PFSK-1 (cell line): ENCODE data around the gene SPATA31D4.

Experiments used
- FOXP2 ChIP-seq: optimal IDR thresholded peaks from 2 replicates; pipeline ENCODE3; 2011; ENCODE audit warnings: borderline replicate concordance, control low read depth, inconsistent platforms; ENCODE audit not compliant: insufficient read depth; ENCODE audit errors: extremely low read length, extremely low read depth
- POLR2AphosphoS5 ChIP-seq: IDR thresholded peaks from 2 replicates; pipeline ENCODE4 v1.6.1; 2012; ENCODE audit warnings: low read depth, mild to moderate bottlenecking, control low read depth, low read length, moderate library complexity
- SIN3A ChIP-seq: IDR thresholded peaks from 2 replicates; pipeline ENCODE4 v1.6.1; 2012; ENCODE audit warnings: mild to moderate bottlenecking, low read length, moderate library complexity, borderline replicate concordance; ENCODE audit not compliant: insufficient read depth
- TAF1 ChIP-seq: IDR thresholded peaks from 2 replicates; pipeline ENCODE4 v1.6.1; 2012; ENCODE audit warnings: low read length, control low read depth, borderline replicate concordance; ENCODE audit not compliant: insufficient read depth
- TF ChIP-seq, protein P1 (sequence below), 2 experiments: IDR thresholded peaks; 2 replicates each; pipeline versions ENCODE4 v1.6.1 to v1.8.0; 2011 to 2012; ENCODE audit warnings: low read depth in 2 of 2, low read length in 2 of 2, control low read depth in 1 of 2, inconsistent platforms in 1 of 2, mild to moderate bottlenecking in 1 of 2, moderate library complexity in 1 of 2; ENCODE audit not compliant: insufficient read depth in 1 of 2

The SPATA31D4 gene

GRCh38 chr9:81969971-81970370 is 41.7 kb downstream of the SPATA31D4 start:
- TF ChIP-seq FOXP2 (no peak), SIN3A (no peak), TAF1 (no peak), POLR2AphosphoS5 (no peak)
- TF ChIP-seq, protein P1, sequence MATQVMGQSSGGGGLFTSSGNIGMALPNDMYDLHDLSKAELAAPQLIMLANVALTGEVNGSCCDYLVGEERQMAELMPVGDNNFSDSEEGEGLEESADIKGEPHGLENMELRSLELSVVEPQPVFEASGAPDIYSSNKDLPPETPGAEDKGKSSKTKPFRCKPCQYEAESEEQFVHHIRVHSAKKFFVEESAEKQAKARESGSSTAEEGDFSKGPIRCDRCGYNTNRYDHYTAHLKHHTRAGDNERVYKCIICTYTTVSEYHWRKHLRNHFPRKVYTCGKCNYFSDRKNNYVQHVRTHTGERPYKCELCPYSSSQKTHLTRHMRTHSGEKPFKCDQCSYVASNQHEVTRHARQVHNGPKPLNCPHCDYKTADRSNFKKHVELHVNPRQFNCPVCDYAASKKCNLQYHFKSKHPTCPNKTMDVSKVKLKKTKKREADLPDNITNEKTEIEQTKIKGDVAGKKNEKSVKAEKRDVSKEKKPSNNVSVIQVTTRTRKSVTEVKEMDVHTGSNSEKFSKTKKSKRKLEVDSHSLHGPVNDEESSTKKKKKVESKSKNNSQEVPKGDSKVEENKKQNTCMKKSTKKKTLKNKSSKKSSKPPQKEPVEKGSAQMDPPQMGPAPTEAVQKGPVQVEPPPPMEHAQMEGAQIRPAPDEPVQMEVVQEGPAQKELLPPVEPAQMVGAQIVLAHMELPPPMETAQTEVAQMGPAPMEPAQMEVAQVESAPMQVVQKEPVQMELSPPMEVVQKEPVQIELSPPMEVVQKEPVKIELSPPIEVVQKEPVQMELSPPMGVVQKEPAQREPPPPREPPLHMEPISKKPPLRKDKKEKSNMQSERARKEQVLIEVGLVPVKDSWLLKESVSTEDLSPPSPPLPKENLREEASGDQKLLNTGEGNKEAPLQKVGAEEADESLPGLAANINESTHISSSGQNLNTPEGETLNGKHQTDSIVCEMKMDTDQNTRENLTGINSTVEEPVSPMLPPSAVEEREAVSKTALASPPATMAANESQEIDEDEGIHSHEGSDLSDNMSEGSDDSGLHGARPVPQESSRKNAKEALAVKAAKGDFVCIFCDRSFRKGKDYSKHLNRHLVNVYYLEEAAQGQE (IDR thresholded peaks at IDR 0.05; ENCODE audit: insufficient read depth in 1 of 2, low read depth in 2 of 2, low read length in 2 of 2), result no peak

GRCh38 chr9:81971727-81972126 is 43.5 kb downstream of the SPATA31D4 start:
- TF ChIP-seq, protein P1 (IDR thresholded peaks at IDR 0.05; ENCODE audit: insufficient read depth in 1 of 2, low read depth in 2 of 2, low read length in 2 of 2), result no peak
- no peak for TF ChIP-seq TAF1
- TF ChIP-seq SIN3A, result no peak
- TF ChIP-seq POLR2AphosphoS5, result no peak
- no peak for TF ChIP-seq FOXP2

DNA sequence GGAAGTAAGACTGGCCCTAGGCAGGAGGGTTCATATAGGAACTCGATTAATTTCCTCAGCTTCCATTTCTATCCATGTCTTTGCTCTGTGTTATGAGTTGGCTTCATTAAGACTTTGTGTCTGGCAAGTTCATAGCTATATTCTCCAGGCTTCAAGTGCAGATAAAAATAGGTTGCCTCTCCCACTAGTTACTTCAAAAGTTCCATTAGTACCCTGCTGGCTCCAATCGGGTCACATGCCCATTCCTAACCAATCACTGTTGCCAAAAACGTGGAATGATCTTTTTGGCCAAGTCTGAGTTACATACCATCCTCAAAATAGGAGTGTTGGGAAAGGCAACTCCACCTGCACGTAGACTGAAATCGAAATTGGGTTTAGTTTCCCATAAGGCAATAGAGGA is 46.5 kb downstream of the SPATA31D4 start:
- TF ChIP-seq, protein P1 (IDR thresholded peaks at IDR 0.05; ENCODE audit: insufficient read depth in 1 of 2, low read depth in 2 of 2, low read length in 2 of 2), result no peak
- TF ChIP-seq FOXP2 (no peak), SIN3A (no peak), POLR2AphosphoS5 (no peak), TAF1 (no peak)

- TF ChIP-seq POLR2AphosphoS5, result no peak
- TF ChIP-seq SIN3A, result no peak
- no peak for TF ChIP-seq FOXP2
- TF ChIP-seq TAF1, result no peak
- TF ChIP-seq, protein P1 (IDR thresholded peaks at IDR 0.05; ENCODE audit: insufficient read depth in 1 of 2, low read depth in 2 of 2, low read length in 2 of 2), result no peak
Measured at GRCh38 chr9:81976351-81976750, 48.1 kb downstream of the SPATA31D4 start.

DNA sequence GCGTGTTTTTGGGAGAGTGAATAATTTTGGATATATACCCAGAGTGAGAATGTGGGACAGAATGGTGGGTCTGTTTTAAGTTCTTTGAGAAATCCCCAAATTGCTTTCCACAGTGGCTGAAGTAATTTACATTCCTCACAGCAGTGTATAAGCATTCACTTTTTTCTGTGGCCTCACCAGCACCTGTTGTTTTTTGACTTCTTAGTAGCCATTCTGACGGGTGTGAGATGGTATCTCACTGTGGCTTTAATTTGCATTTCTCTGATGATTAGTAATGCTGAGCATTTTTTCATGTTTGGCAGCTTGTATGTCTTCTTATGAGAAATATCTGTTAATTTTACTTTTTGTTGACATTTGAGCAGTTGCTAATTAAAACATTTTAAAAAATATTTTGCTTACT is 51.0 kb downstream of the SPATA31D4 start:
- no peak for TF ChIP-seq FOXP2
- TF ChIP-seq TAF1, result no peak
- TF ChIP-seq, protein P1 (IDR thresholded peaks at IDR 0.05; ENCODE audit: insufficient read depth in 1 of 2, low read depth in 2 of 2, low read length in 2 of 2), result no peak
- TF ChIP-seq SIN3A, result no peak
